Gastroesophageal sphincter (tissue), 4 donors: ENCODE measurements around the gene SLC24A1. TPM values are rescaled to one million over a fixed set of nuclear protein-coding genes. Genes with fewer than 3 reads are reported as not detected.

Source experiments
- ATAC-seq: fragments of 150-250 bp; one replicate; pipeline ENCODE4 v1.9.1; 2016; ENCODE audit warnings: mild to moderate bottlenecking, moderate library complexity
- H3K27ac ChIP-seq, 4 donors: fragments of 200-600 bp; sonication (generic) in 3 of 4; 1 replicate in 3 of 4; 2 replicates in 1 of 4; pipeline ENCODE4 v1.5.1; 2016 to 2019
- H3K27me3 ChIP-seq: fragments of 200-600 bp; sonication (generic); one replicate; pipeline ENCODE4 v1.5.1; 2019
- H3K36me3 ChIP-seq, 2 donors: fragments of 200-600 bp; sonication (generic); one replicate each; pipeline ENCODE4 v1.5.1; 2019; ENCODE audit warnings: control low read depth in 1 of 2
- H3K4me1 ChIP-seq, 3 donors: fragments of 200-600 bp; sonication (generic); 1 replicate in 2 of 3; 2 replicates in 1 of 3; pipeline ENCODE4 v1.5.1; 2016 to 2019; ENCODE audit warnings: control low read depth in 2 of 3
- H3K4me3 ChIP-seq, 2 donors: fragments of 200-600 bp; sonication (generic); one replicate each; pipeline ENCODE4 v1.5.1; 2019; ENCODE audit warnings: mild to moderate bottlenecking in 1 of 2, moderate library complexity in 1 of 2
- H3K9me3 ChIP-seq, 3 donors: fragments of 200-600 bp; sonication (generic); one replicate each; pipeline ENCODE4 v1.5.1; 2017 to 2019; ENCODE audit warnings: control low read depth in 2 of 3
- CTCF ChIP-seq, 4 experiments: fragments of 200-600 bp in 2 of 4; fragments of 450-650 bp in 2 of 4; sonication (generic) in 1 of 4; IDR thresholded peaks; one replicate each; pipeline ENCODE4 v1.5.1; 2017 to 2019; ENCODE audit warnings: antibody characterized with exemption in 4 of 4, mild to moderate bottlenecking in 2 of 4, moderate library complexity in 2 of 4
- EP300 ChIP-seq: sonication (generic); formaldehyde crosslinking; IDR thresholded peaks from one replicate; pipeline ENCODE4 v1.6.1; 2017; ENCODE audit warnings: antibody characterized with exemption, mild to moderate bottlenecking
- POLR2A ChIP-seq, 2 donors: fragments of 450-650 bp; IDR thresholded peaks; one replicate each; pipeline ENCODE4 v1.6.1; 2017; ENCODE audit warnings: antibody characterized with exemption in 2 of 2, mild to moderate bottlenecking in 2 of 2, moderate library complexity in 1 of 2
- POLR2AphosphoS5 ChIP-seq: sonication (generic); formaldehyde crosslinking; IDR thresholded peaks from one replicate; pipeline ENCODE4 v1.6.1; 2017; ENCODE audit warnings: antibody characterized with exemption
- WGBS, 2 donors: methylation state at CpG; one replicate each; pipeline ENCODE4 v1.1.5; 2018; ENCODE audit warnings: low coverage in 1 of 2; 5-methylcytosine and 5-hydroxymethylcytosine counted together
- total RNA-seq, 4 donors: library from RNA; depleted of rRNA; stranded (reverse); fragments of >200 nt; gene quantifications; one replicate each; pipeline ENCODE4 v1.1.0, GENCODE V29; 2016

The SLC24A1 gene
- total RNA-seq, 4 donors from 2014 or later, result 2.7 to 4.6 (median 3.9) TPM

GRCh38 chr15:65633752-65634151 is 12.0 kb downstream of the SLC24A1 start:
- H3K36me3 ChIP-seq, result no peaks in the 10 kb centered on the region
- H3K27me3 ChIP-seq, result no peaks in the 10 kb centered on the region
- H3K9me3 ChIP-seq, result no peaks in the 10 kb centered on the region
- H3K27ac ChIP-seq, result no peak overlapping the region
- H3K4me1 ChIP-seq, result peaks cover 0 to 7% (median 0%) of the 10 kb centered on the region in 3 donors
- TF ChIP-seq CTCF (IDR thresholded peaks at IDR 0.05) (no peak), EP300 (no peak), POLR2AphosphoS5 (no peak), POLR2A (IDR thresholded peaks at IDR 0.05) (no peak)
- no peak overlapping the region for H3K4me3 ChIP-seq
- 76% methylated on average over 2 of the region's 2 CpGs; no CpG with 5 or more reads in 1 of the 2 donors for WGBS, 2 donors
- ATAC-seq, result no peak

GRCh38 chr15:65634356-65634755 is 12.6 kb downstream of the SLC24A1 start:
- no peak for ATAC-seq
- H3K4me3 ChIP-seq, result no peak overlapping the region
- no peaks in the 10 kb centered on the region for H3K36me3 ChIP-seq
- WGBS, 2 donors, result 83 to 86% methylated on average over 1 of the region's 1 CpG
- no peaks in the 10 kb centered on the region for H3K27me3 ChIP-seq
- H3K27ac ChIP-seq, result no peak overlapping the region
- no peak for TF ChIP-seq POLR2AphosphoS5
- H3K9me3 ChIP-seq, result no peaks in the 10 kb centered on the region
- peaks cover 0 to 9% (median 0%) of the 10 kb centered on the region in 3 donors for H3K4me1 ChIP-seq

GRCh38 chr15:65638109-65638508 is 16.4 kb downstream of the SLC24A1 start:
- WGBS, 2 donors, result 100% methylated on average over 3 of the region's 5 CpGs; no CpG with 5 or more reads in 1 of the 2 donors
- H3K27me3 ChIP-seq, result no peaks in the 10 kb centered on the region
- no peaks in the 10 kb centered on the region for H3K9me3 ChIP-seq
- no peak overlapping the region for H3K27ac ChIP-seq
- H3K4me3 ChIP-seq, result no peak overlapping the region
- peaks cover 0 to 9% (median 0%) of the 10 kb centered on the region in 3 donors for H3K4me1 ChIP-seq
- ATAC-seq, result no peak
- TF ChIP-seq CTCF (IDR thresholded peaks at IDR 0.05) (no peak), POLR2A (IDR thresholded peaks at IDR 0.05) (no peak), EP300 (no peak), POLR2AphosphoS5 (no peak)
- no peaks in the 10 kb centered on the region for H3K36me3 ChIP-seq

DNA sequence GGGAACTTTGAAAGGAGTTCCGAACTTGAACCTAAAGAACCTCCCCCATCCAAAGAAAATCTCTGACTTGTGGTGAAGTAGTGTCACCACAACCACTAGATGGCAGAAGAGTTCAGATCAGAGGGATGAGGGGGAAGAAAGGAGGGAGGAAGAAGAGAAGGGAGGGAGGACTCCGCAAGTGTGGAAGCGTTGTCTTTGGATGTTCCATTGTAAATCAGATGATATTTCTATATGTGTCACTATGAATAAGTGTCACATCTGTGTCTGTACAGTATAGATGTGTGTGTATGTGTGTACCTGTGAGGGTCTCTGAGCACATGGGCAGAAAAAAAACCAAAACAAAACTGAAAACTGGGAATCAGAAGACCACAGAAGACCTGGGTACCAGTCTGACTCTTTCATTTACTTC is 16.9 kb downstream of the SLC24A1 start:
- no peak overlapping the region for H3K4me3 ChIP-seq
- 0% methylated on average over 2 to 3 of the region's 3 CpGs for WGBS, 2 donors
- no peak overlapping the region for H3K27ac ChIP-seq
- H3K36me3 ChIP-seq, result no peaks in the 10 kb centered on the region
- H3K4me1 ChIP-seq, result peaks cover 0 to 9% (median 0%) of the 10 kb centered on the region in 3 donors
- no peaks in the 10 kb centered on the region for H3K9me3 ChIP-seq
- ATAC-seq, result peak; percentile 72
- TF ChIP-seq POLR2AphosphoS5, result no peak
- TF ChIP-seq CTCF (IDR thresholded peaks at IDR 0.05), result peak; percentile 76 to 85 (median 80)
- no peaks in the 10 kb centered on the region for H3K27me3 ChIP-seq

DNA sequence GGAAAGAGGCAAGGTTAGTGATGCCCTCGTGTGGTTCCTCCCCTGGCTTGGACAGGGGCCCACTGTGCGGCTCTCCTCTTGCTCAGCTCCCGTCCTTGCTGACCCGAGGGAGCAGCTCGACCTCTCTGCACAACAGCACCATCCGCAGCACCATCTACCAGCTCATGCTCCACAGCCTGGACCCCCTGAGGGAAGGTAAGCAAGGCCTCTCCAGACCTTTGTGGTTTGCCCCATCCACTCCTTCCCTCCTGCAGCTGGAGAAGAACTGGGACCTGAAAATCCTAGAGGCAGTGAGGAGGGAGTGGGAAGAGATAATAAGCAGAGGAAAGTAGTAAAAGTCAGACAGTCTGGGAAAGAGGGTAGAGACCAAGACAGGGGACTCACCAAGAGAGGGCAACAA is 17.8 kb downstream of the SLC24A1 start:
- peaks cover 0 to 9% (median 0%) of the 10 kb centered on the region in 3 donors for H3K4me1 ChIP-seq
- H3K4me3 ChIP-seq, result no peak overlapping the region
- TF ChIP-seq EP300 (no peak), CTCF (IDR thresholded peaks at IDR 0.05) (no peak), POLR2AphosphoS5 (no peak), POLR2A (IDR thresholded peaks at IDR 0.05) (no peak)
- H3K27ac ChIP-seq, result no peak overlapping the region
- no peaks in the 10 kb centered on the region for H3K27me3 ChIP-seq
- 59% methylated on average over 3 of the region's 6 CpGs; no CpG with 5 or more reads in 1 of the 2 donors for WGBS, 2 donors
- no peaks in the 10 kb centered on the region for H3K36me3 ChIP-seq
- no peak for ATAC-seq
- no peaks in the 10 kb centered on the region for H3K9me3 ChIP-seq
